ENCODE data around the gene SDK1. TPM values are rescaled to one million over a fixed set of nuclear protein-coding genes. Genes with fewer than 3 reads are reported as not detected.

Gene SDK1
- total and polyA plus RNA-seq, 2 donors (not counting 3 experiments of a cell fraction or from before 2014, with no cell fraction given), result 1.6 to 3.9 TPM

GRCh38 chr7:4172883-4173282, 871.8 kb downstream of the SDK1 start:
- H3K9ac ChIP-seq (replicated peaks; ENCODE audit: extremely low read depth, insufficient read depth, low read length), result no peak overlapping the region
- ChIA-PET CTCF (no interaction called here), POLR2A (no interaction called here)
- TF ChIP-seq MYC (IDR thresholded peaks at IDR 0.05; ENCODE audit: low read depth, low read length), result no peak
- no peak for TF ChIP-seq FOS (IDR thresholded peaks at IDR 0.05; ENCODE audit: borderline replicate concordance, insufficient read depth, low read length)
- TF ChIP-seq MAX (IDR thresholded peaks at IDR 0.05; ENCODE audit: insufficient read depth, insufficient read length), result no peak
- no peak for TF ChIP-seq GATA2 (IDR thresholded peaks at IDR 0.05; ENCODE audit: insufficient read depth, insufficient read length, low read depth, low read length)
- TF ChIP-seq JUN (IDR thresholded peaks at IDR 0.05; ENCODE audit: borderline replicate concordance, insufficient read depth, insufficient read length, low read depth), result no peak
- TF ChIP-seq POLR2AphosphoS5 (IDR thresholded peaks at IDR 0.05; ENCODE audit: insufficient read depth, low read depth, low read length), result no peak
- no peak for TF ChIP-seq POLR2A (IDR thresholded peaks at IDR 0.05; ENCODE audit: low read depth, low read length)
- no peak for TF ChIP-seq CTCF (IDR thresholded peaks at IDR 0.05; ENCODE audit: extremely low read depth in 1 of 2, insufficient read depth in 1 of 2, low read depth in 1 of 2, low read length in 2 of 2)
- no peak overlapping the region for H2AFZ ChIP-seq (ENCODE audit: low read depth, low read length)
- no TSS peak for BruUV-seq (replicated peaks)
- H3K27me3 ChIP-seq (ENCODE audit: control insufficient read depth in 2 of 2, insufficient read depth in 2 of 2, low read length in 2 of 2), result no peaks in the 10 kb centered on the region
- H4K20me1 ChIP-seq (replicated peaks; ENCODE audit: control insufficient read depth, extremely low read depth, insufficient read depth, low read length), result no peaks in the 10 kb centered on the region
- no peak overlapping the region for H3K4me3 ChIP-seq (replicated peaks in 1 of 3; ENCODE audit: insufficient read depth in 1 of 3, low read depth in 1 of 3, low read length in 3 of 3)
- intact Hi-C loops (cut with micrococcal nuclease), result no loop called here
- no peaks in the 10 kb centered on the region for H3K4me1 ChIP-seq (ENCODE audit: control insufficient read depth, extremely low read depth, insufficient read depth, low read length)
- H3K27ac ChIP-seq (ENCODE audit: insufficient read depth, low read depth, low read length), result no peak overlapping the region
- dilution Hi-C loops (cut with MboI; ENCODE audit: extremely low pct_ligation_motif_present, low sequenced_read_pairs), result no loop called here
- no peaks in the 10 kb centered on the region for H3K9me1 ChIP-seq (replicated peaks; ENCODE audit: control insufficient read depth, extremely low read depth, insufficient read depth, low read length)
- H3K36me3 ChIP-seq (ENCODE audit: control insufficient read depth in 2 of 2, extremely low read depth in 1 of 2, insufficient read depth in 2 of 2, low read length in 2 of 2), result no peaks in the 10 kb centered on the region
- H3K79me2 ChIP-seq (ENCODE audit: control insufficient read depth, insufficient read depth, low read length), result no peaks in the 10 kb centered on the region
- peaks cover 2% of the 10 kb centered on the region for H3K9me3 ChIP-seq (replicated peaks; ENCODE audit: control insufficient read depth, insufficient read depth, low read length)
- DNase-seq (ENCODE audit: low read depth, low spot score), result no peak
- no peak overlapping the region for H3K4me2 ChIP-seq (ENCODE audit: insufficient read depth, low read length)
- FAIRE-seq, result no peak

All from endothelial cell of umbilical vein (primary cell).